ENCODE data around the gene VPS45.

- no peak for TF ChIP-seq POLR2A (IDR thresholded peaks at IDR 0.05)
- TF ChIP-seq CTCF (IDR thresholded peaks at IDR 0.05), result no peak
These were observed 82.8 kb downstream of the VPS45 start for GRCh38 chr1:150150133-150151021.
